ENCODE measurements around the gene RBM6.

Gene RBM6, protein sequence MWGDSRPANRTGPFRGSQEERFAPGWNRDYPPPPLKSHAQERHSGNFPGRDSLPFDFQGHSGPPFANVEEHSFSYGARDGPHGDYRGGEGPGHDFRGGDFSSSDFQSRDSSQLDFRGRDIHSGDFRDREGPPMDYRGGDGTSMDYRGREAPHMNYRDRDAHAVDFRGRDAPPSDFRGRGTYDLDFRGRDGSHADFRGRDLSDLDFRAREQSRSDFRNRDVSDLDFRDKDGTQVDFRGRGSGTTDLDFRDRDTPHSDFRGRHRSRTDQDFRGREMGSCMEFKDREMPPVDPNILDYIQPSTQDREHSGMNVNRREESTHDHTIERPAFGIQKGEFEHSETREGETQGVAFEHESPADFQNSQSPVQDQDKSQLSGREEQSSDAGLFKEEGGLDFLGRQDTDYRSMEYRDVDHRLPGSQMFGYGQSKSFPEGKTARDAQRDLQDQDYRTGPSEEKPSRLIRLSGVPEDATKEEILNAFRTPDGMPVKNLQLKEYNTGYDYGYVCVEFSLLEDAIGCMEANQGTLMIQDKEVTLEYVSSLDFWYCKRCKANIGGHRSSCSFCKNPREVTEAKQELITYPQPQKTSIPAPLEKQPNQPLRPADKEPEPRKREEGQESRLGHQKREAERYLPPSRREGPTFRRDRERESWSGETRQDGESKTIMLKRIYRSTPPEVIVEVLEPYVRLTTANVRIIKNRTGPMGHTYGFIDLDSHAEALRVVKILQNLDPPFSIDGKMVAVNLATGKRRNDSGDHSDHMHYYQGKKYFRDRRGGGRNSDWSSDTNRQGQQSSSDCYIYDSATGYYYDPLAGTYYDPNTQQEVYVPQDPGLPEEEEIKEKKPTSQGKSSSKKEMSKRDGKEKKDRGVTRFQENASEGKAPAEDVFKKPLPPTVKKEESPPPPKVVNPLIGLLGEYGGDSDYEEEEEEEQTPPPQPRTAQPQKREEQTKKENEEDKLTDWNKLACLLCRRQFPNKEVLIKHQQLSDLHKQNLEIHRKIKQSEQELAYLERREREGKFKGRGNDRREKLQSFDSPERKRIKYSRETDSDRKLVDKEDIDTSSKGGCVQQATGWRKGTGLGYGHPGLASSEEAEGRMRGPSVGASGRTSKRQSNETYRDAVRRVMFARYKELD

DNA sequence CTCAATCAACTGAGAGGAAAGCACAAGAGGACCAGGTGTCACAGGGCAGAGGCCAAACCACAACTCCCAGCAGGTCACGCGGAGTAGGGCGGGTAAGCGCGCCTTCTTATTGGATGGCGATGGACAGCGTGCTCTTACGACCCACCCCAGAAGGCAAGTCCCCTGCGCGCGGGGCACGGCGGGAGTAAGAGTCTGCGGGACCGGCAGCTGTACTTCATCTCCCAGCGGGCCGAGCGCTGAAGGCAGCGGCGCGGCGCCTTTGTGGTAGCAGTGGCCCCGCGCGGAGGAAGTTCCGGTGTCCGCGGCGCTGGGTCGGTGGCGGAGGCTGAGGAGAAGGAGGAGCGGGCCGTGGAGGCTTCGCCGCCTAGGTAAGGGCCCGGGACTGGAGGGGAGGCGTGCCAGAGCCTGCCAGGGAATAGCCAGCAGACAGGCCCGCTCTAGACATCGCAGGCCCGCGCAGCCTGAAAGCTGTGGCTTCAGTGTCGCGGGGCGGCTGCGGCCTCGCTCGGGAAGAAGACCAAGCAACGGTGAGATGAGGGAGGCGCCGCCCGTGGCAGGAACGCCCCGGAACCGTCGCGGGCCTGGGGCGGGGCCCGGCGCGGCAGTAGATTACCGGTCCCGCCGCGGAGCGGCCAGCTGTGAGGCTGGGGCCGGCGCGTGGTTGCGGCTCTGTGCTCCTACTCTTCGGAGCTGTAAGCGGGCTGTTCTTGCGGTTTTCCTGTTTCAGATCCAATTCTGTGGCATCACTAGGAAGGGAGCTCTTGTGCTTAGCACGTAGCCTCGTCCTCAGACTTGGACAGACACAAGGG is at the start of gene RBM6:
Gene RBM6, plus strand, starts transcription at position 293 of the 809 bp plus-strand sequence. CDS start 22,492 bp downstream, outside the sequence.
- DNase-seq (ENCODE audit: low read depth): peak; percentile 99
- peak within 1 kb of the TSS; percentile 79 for H3K4me3 ChIP-seq (ENCODE audit: low read depth, low read length)
- TF ChIP-seq, protein P1, sequence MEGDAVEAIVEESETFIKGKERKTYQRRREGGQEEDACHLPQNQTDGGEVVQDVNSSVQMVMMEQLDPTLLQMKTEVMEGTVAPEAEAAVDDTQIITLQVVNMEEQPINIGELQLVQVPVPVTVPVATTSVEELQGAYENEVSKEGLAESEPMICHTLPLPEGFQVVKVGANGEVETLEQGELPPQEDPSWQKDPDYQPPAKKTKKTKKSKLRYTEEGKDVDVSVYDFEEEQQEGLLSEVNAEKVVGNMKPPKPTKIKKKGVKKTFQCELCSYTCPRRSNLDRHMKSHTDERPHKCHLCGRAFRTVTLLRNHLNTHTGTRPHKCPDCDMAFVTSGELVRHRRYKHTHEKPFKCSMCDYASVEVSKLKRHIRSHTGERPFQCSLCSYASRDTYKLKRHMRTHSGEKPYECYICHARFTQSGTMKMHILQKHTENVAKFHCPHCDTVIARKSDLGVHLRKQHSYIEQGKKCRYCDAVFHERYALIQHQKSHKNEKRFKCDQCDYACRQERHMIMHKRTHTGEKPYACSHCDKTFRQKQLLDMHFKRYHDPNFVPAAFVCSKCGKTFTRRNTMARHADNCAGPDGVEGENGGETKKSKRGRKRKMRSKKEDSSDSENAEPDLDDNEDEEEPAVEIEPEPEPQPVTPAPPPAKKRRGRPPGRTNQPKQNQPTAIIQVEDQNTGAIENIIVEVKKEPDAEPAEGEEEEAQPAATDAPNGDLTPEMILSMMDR (IDR thresholded peaks at IDR 0.05; ENCODE audit: insufficient read depth, low read depth, low read length, missing control alignments): no peak

DNA sequence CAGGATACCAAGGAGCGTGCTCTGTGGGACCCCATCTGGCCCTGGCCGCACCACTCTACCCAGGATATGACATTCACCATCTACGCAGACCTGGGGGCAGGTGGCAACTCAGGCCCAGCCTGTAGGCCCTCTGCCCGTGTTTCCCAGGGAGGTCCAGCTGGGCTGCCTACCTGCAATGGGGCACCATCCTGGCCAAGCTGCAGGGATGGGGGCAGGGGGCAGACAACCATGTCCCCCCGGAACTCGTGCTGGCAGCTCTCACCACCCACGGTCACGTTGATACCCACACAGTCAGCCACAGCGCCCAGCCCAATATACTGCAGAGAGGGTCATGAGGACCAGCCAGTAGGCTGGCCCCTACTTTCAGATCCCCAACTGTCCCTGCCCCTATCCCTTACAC is 44.2 kb upstream of the RBM6 start:
- TF ChIP-seq, protein P1 (IDR thresholded peaks at IDR 0.05; ENCODE audit: insufficient read depth, low read depth, low read length, missing control alignments): no peak
- DNase-seq (ENCODE audit: low read depth): no peak
- H3K4me3 ChIP-seq (ENCODE audit: low read depth, low read length): no peak overlapping the region

DNA sequence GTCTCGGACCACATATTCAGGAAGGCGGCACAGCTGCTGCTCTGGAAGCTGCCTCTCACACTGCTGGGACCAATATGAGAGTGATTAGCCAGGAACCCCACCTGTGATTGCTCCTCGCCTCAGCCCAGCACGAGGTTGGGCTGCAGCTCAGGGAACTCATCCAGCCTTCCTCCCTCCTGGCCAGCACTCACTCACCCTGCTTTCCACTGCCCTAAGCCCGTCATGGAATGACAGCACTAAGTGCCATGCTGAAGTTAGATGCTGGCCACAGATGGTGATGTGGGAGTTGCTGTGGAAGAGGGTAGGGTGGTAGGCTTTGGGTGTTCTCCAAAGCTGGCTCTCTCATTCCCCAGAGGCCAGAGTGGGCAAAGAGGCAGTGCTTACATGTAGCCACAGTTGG is 43.6 kb upstream of the RBM6 start:
- TF ChIP-seq, protein P1 (IDR thresholded peaks at IDR 0.05; ENCODE audit: insufficient read depth, low read depth, low read length, missing control alignments): no peak
- DNase-seq (ENCODE audit: low read depth): no peak

DNA sequence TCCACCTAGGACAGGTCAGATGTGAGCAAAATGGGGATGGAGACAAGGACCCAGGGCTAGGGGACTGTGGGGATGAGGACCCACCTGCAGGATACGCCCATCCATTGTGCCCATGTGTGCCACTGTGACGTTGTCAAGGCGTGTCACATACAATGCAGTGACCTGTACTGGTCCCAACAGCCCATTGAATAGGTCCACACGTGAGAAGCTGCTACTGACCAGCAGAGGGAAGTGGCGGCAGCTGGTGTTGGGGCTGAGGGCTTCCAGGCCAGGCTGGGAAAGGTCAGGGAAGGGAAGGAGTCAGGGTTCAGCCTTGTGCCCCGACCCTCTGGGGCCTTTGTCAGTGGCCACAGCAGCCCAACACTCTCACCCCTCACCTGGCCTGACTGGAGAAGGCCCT is 41.0 kb upstream of the RBM6 start:
- no peak for DNase-seq (ENCODE audit: low read depth)
- H3K4me3 ChIP-seq (ENCODE audit: low read depth, low read length): no peak overlapping the region
- TF ChIP-seq, protein P1 (IDR thresholded peaks at IDR 0.05; ENCODE audit: insufficient read depth, low read depth, low read length, missing control alignments): no peak

More for the DNA sequence above, 43.6 kb upstream of the RBM6 start:
- no peak overlapping the region for H3K4me3 ChIP-seq (ENCODE audit: low read depth, low read length)

DNA sequence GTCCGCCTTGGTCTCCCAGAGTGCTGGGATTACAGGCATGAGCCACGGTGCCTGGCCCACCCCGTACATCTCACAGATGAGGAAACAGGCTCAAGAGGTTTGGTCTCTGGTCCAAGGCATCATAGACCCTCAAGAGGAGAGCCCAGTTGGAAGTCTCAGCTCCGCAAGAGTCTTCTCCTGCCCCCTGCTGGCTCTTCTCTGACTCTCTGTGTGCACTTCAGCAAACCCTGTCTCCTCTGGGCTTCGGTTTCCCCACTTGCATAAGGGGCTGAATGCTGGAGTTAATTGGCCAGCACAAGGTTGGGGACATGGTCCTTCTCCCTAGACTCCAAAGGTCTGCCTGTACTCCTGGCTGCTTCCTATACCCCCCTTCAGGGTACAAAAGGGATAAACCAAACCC is 40.1 kb upstream of the RBM6 start:
- TF ChIP-seq, protein P1 (IDR thresholded peaks at IDR 0.05; ENCODE audit: insufficient read depth, low read depth, low read length, missing control alignments): peak; percentile 30
- H3K4me3 ChIP-seq (ENCODE audit: low read depth, low read length): no peak overlapping the region
- peak; percentile 39 for DNase-seq (ENCODE audit: low read depth)
